IMR-90 (cell line): ENCODE measurements around the gene PLCB2. TPM values are rescaled to one million over a fixed set of nuclear protein-coding genes. Genes with fewer than 3 reads are reported as not detected.

ENCODE experiments used
- ATAC-seq: fragments of 200-7000 bp; cut with Tn5 transposase; 2 replicates; pipeline ENCODE4 v1.9.1; 2020; ENCODE audit warnings: low read depth, mild to moderate bottlenecking, moderate library complexity
- BruUV-seq: library from RNA; stranded (reverse); fragments of 400-500 nt; replicated peaks from 2 replicates; lab custom pipeline; 2021; lab: Mats Ljungman, UMichigan
- CTCF ChIA-PET: fragments of 300-600 bp; formaldehyde crosslinking; extraction: SDS; loops from one replicate; lab custom pipeline; 2021; ENCODE audit warnings: antibody characterized with exemption; lab: Yijun Ruan, JAX
- POLR2A ChIA-PET: fragments of 300-600 bp; sonication (Branson Sonifier 250); formaldehyde crosslinking; loops from one replicate; lab custom pipeline; 2022; ENCODE audit warnings: antibody characterized with exemption; ENCODE audit not compliant: unreplicated experiment; lab: Charles Lee
- DNase-seq: peaks from one replicate; pipeline ENCODE4 v3.0.0; 2013
- H2AFZ ChIP-seq: replicated peaks from 2 replicates; pipeline ENCODE3; 2013; ENCODE audit warnings: low read length, mild to moderate bottlenecking; ENCODE audit not compliant: poor library complexity
- H2AK5ac ChIP-seq: 2 replicates; pipeline ENCODE4 v1.6.1; 2013; ENCODE audit warnings: low read depth, low read length, inconsistent platforms
- H2AK9ac ChIP-seq: replicated peaks from 2 replicates; pipeline ENCODE3; 2013; ENCODE audit warnings: mild to moderate bottlenecking, low read depth, low read length, moderate library complexity; ENCODE audit not compliant: poor library complexity
- H2BK120ac ChIP-seq: 2 replicates; pipeline ENCODE4 v1.6.1; 2013; ENCODE audit warnings: low read depth, low read length, inconsistent platforms
- H2BK15ac ChIP-seq: 3 replicates; pipeline ENCODE4 v1.6.1; 2013; ENCODE audit warnings: low read depth, low read length, inconsistent platforms
- H2BK20ac ChIP-seq: 2 replicates; pipeline ENCODE4 v1.6.1; 2013; ENCODE audit warnings: low read depth, mild to moderate bottlenecking, inconsistent platforms, low read length, moderate library complexity
- H2BK5ac ChIP-seq: 2 replicates; pipeline ENCODE4 v1.6.1; 2013; ENCODE audit warnings: mild to moderate bottlenecking, low read depth, low read length, inconsistent platforms; ENCODE audit not compliant: poor library complexity, severe bottlenecking
- H3K14ac ChIP-seq: replicated peaks from 2 replicates; pipeline ENCODE4 v1.6.1; 2013; ENCODE audit warnings: low read depth, low read length, inconsistent platforms
- H3K18ac ChIP-seq: 2 replicates; pipeline ENCODE4 v1.6.1; 2013; ENCODE audit warnings: low read depth, low read length, control low read depth
- H3K23ac ChIP-seq: 2 replicates; pipeline ENCODE4 v1.6.1; 2013; ENCODE audit warnings: low read depth, low read length, inconsistent platforms
- H3K27ac ChIP-seq: 2 replicates; pipeline ENCODE4 v1.5.1; 2013; ENCODE audit warnings: mild to moderate bottlenecking, control low read depth, low read length; ENCODE audit not compliant: insufficient read depth
- H3K27me3 ChIP-seq: 2 replicates; pipeline ENCODE4 v1.6.1; 2013; ENCODE audit warnings: low read length; ENCODE audit not compliant: control insufficient read depth, insufficient read depth
- H3K36me3 ChIP-seq: 2 replicates; pipeline ENCODE4 v1.6.1; 2013; ENCODE audit warnings: low read length, mixed read lengths; ENCODE audit not compliant: control insufficient read depth, insufficient read depth
- H3K4ac ChIP-seq: 2 replicates; pipeline ENCODE4 v1.6.1; 2013; ENCODE audit warnings: low read depth, low read length, inconsistent platforms
- H3K4me1 ChIP-seq: 2 replicates; pipeline ENCODE4 v1.6.1; 2013; ENCODE audit warnings: low read length, mixed read lengths; ENCODE audit not compliant: control insufficient read depth, insufficient read depth
- H3K4me2 ChIP-seq: 2 replicates; pipeline ENCODE4 v1.6.1; 2013; ENCODE audit warnings: low read depth, mild to moderate bottlenecking, control low read depth, low read length, moderate library complexity
- H3K4me3 ChIP-seq: 2 replicates; pipeline ENCODE4 v1.5.1; 2013; ENCODE audit warnings: low read depth, mild to moderate bottlenecking, control low read depth, low read length, moderate library complexity; ENCODE audit not compliant: insufficient read depth
- H3K56ac ChIP-seq: 2 replicates; pipeline ENCODE4 v1.6.1; 2013; ENCODE audit warnings: low read length, inconsistent platforms; ENCODE audit not compliant: insufficient read depth; ENCODE audit errors: extremely low read depth
- H3K79me1 ChIP-seq, 2 experiments: 2 replicates each; pipeline ENCODE4 v1.6.1; 2013; ENCODE audit warnings: low read length in 2 of 2, inconsistent platforms in 1 of 2, low read depth in 1 of 2
- H3K9ac ChIP-seq: 2 replicates; pipeline ENCODE4 v1.6.1; 2013; ENCODE audit warnings: low read depth, low read length, control low read depth
- H3K9me1 ChIP-seq: 2 replicates; pipeline ENCODE4 v1.6.1; 2013; ENCODE audit warnings: low read length, inconsistent platforms; ENCODE audit not compliant: insufficient read depth
- H3K9me3 ChIP-seq: 2 replicates; pipeline ENCODE4 v1.6.1; 2013; ENCODE audit warnings: low read length; ENCODE audit not compliant: control insufficient read depth, insufficient read depth
- H4K20me1 ChIP-seq: 2 replicates; pipeline ENCODE4 v1.6.1; 2013; ENCODE audit warnings: low read length, inconsistent platforms; ENCODE audit not compliant: insufficient read depth
- H4K5ac ChIP-seq: 2 replicates; pipeline ENCODE4 v1.6.1; 2013; ENCODE audit warnings: mild to moderate bottlenecking, low read depth, low read length, control low read depth
- H4K8ac ChIP-seq, 2 experiments: 2 replicates each; pipeline ENCODE4 v1.6.1; 2013; ENCODE audit warnings: low read depth in 2 of 2, low read length in 2 of 2, control low read depth in 1 of 2, inconsistent platforms in 1 of 2
- H4K91ac ChIP-seq: 2 replicates; pipeline ENCODE4 v1.6.1; 2013; ENCODE audit warnings: low read depth, low read length, inconsistent platforms; ENCODE audit not compliant: insufficient read depth
- BHLHE40 ChIP-seq: fragments of 150-350 bp; IDR thresholded peaks from 2 replicates; pipeline ENCODE4 v1.6.1; 2016; ENCODE audit warnings: mild to moderate bottlenecking, low read depth, low read length
- CEBPB ChIP-seq: IDR thresholded peaks from 2 replicates; pipeline ENCODE4 v1.6.1; 2012; ENCODE audit warnings: low read depth, low read length, improper control_type of control experiment
- CHD1 ChIP-seq: IDR thresholded peaks from 2 replicates; pipeline ENCODE4 v1.6.1; 2012; ENCODE audit warnings: low read depth, low read length, improper control_type of control experiment
- ELK1 ChIP-seq: fragments of 150-350 bp; IDR thresholded peaks from 2 replicates; pipeline ENCODE4 v1.6.1; 2016; ENCODE audit warnings: low read depth, mild to moderate bottlenecking, low read length, moderate library complexity, borderline replicate concordance
- FOS ChIP-seq: fragments of 150-350 bp; IDR thresholded peaks from 2 replicates; pipeline ENCODE4 v1.6.1; 2016; ENCODE audit warnings: low read depth, low read length
- MAFK ChIP-seq: IDR thresholded peaks from 2 replicates; pipeline ENCODE4 v1.6.1; 2012; ENCODE audit warnings: low read depth, low read length, improper control_type of control experiment
- MAZ ChIP-seq: IDR thresholded peaks from 2 replicates; pipeline ENCODE4 v1.6.1; 2012; ENCODE audit warnings: low read depth, mild to moderate bottlenecking, low read length, improper control_type of control experiment, moderate library complexity, borderline replicate concordance
- MXI1 ChIP-seq: IDR thresholded peaks from 2 replicates; pipeline ENCODE4 v1.6.1; 2012; ENCODE audit warnings: low read depth, mild to moderate bottlenecking, low read length, moderate library complexity, borderline replicate concordance
- NFE2L2 ChIP-seq: fragments of 150-350 bp; IDR thresholded peaks from 2 replicates; pipeline ENCODE4 v1.6.1; 2016; ENCODE audit warnings: low read depth, mild to moderate bottlenecking, low read length
- POLR2A ChIP-seq: IDR thresholded peaks from 2 replicates; pipeline ENCODE4 v1.6.1; 2012; ENCODE audit warnings: mild to moderate bottlenecking, low read depth, low read length
- RAD21 ChIP-seq: IDR thresholded peaks from 2 replicates; pipeline ENCODE4 v1.6.1; 2012; ENCODE audit warnings: low read length, improper control_type of control experiment
- RCOR1 ChIP-seq: IDR thresholded peaks from 2 replicates; pipeline ENCODE4 v1.6.1; 2012; ENCODE audit warnings: mild to moderate bottlenecking, low read length, improper control_type of control experiment; ENCODE audit not compliant: insufficient replicate concordance
- RFX5 ChIP-seq: IDR thresholded peaks from 2 replicates; pipeline ENCODE4 v1.8.0; 2012; ENCODE audit warnings: low read depth, mild to moderate bottlenecking, low read length, moderate library complexity
- SMC3 ChIP-seq: fragments of 150-350 bp; IDR thresholded peaks from 2 replicates; pipeline ENCODE4 v1.6.1; 2016; ENCODE audit warnings: low read depth, mild to moderate bottlenecking, antibody characterized with exemption, low read length, moderate library complexity
- WGBS, 2 experiments: methylation state at CpG; one replicate each; pipeline versions ENCODE4 v1.1.5 to v1.1.7; 2013; ENCODE audit warnings: missing lambda C conversion rate in 2 of 2; ENCODE audit not compliant: insufficient read length in 1 of 2; ENCODE audit errors: extremely low coverage in 2 of 2; 5-methylcytosine and 5-hydroxymethylcytosine counted together
- dilution Hi-C: fragments of 300-500 bp; cut with HindIII; formaldehyde crosslinking; loops from one replicate; pipeline ENCODE4 v1.14.3; 2018; ENCODE audit warnings: low sequenced_read_pairs; ENCODE audit not compliant: unreplicated experiment
- in situ Hi-C: fragments of 300-500 bp; cut with MboI; formaldehyde crosslinking; loops from 3 replicates; pipeline ENCODE4 v1.14.3; 2019; ENCODE audit warnings: low sequenced_read_pairs, inconsistent platforms, mixed read lengths
- intact Hi-C: fragments of 100-400 bp; cut with micrococcal nuclease; formaldehyde crosslinking; loops from 2 replicates; pipeline ENCODE4 v1.10.0; 2022
- polyA plus RNA-seq, 3 experiments: library from polyadenylated mRNA; depleted of rRNA; stranded (reverse); fragments of >200 nt; gene quantifications; 2 replicates each; pipeline ENCODE4 v1.2.3, GENCODE V29; 2012; ENCODE audit warnings: low replicate concordance in 1 of 3
- total RNA-seq: library from RNA; depleted of rRNA; stranded (reverse); fragments of >200 nt; gene quantifications from 2 replicates; pipeline ENCODE4 v1.2.3, GENCODE V29; 2012
- TF ChIP-seq, protein P1 (sequence below): fragments of 150-350 bp; IDR thresholded peaks from 2 replicates; pipeline ENCODE4 v1.6.1; 2017; ENCODE audit warnings: mild to moderate bottlenecking, antibody characterized with exemption, low read length, low read depth
- TF ChIP-seq, protein P2 (sequence below): conservative IDR thresholded peaks from 2 replicates; pipeline ENCODE4 v1.5.1; 2012; ENCODE audit warnings: mild to moderate bottlenecking, low read depth, low read length, improper control_type of control experiment

Gene PLCB2
- total and polyA plus RNA-seq, 2 of the 4 experiments (the other 2 are of a cell fraction) = 0.18 to 1.4 TPM

DNA sequence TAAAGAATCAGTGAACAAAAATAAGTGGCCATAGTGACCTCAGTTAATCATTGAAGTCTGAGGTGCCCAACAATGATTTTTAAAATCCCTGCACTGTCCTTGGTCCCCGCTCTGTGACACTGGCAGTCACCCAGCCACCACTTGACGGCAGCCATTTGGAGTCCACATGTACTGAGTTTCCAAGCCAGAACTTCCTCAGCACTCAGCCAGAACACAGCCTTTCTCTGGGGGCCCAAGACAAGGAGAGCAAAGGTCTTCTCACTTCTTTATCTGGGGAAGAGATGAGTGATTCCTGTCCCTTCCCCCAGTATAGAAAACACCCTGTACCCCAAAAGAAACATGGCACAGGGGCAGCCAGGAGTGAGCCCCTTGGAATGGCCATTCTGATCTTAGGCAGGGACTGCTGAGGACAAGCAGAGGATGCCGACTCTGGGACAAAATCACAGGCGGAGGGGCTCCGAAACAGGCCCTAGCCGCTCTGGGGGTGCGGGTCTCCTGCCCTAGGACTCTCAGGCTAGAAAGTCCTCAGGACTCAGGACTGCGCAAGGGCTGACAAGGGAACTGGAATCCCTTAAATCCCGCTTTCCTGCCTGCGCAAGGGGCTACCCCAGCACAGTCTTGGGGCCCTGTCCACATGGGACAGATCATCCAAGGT is 56.1 kb downstream of the PLCB2 start:
- Histone ChIP-seq H3K18ac (no peak overlapping the region), H3K27ac (no peak overlapping the region), H3K23ac (no peak overlapping the region), H4K5ac (no peak overlapping the region), H3K4me3 (no peak overlapping the region), H3K36me3 (no peaks in the 10 kb centered on the region), H2BK5ac (no peak overlapping the region), H2BK20ac (no peak overlapping the region), H2BK15ac (no peak overlapping the region), H3K4ac (no peak overlapping the region), H3K9me3 (no peaks in the 10 kb centered on the region), H3K4me1 (peaks cover 2% of the 10 kb centered on the region; the same call in 1 of the 2 replicates), H3K9ac (no peak overlapping the region), H2AK9ac (peak overlapping the region; percentile 36), H3K27me3 (peaks cover 59% of the 10 kb centered on the region), H3K79me1 (no peaks in the 10 kb centered on the region), H4K8ac (no peak overlapping the region), H3K9me1 (no peaks in the 10 kb centered on the region; the same call in 1 of the 2 replicates), H3K14ac (no peak overlapping the region), H3K56ac (no peak overlapping the region), H4K91ac (no peak overlapping the region), H2AFZ (no peak overlapping the region), H2BK120ac (no peak overlapping the region), H3K4me2 (no peak overlapping the region), H4K20me1 (no peaks in the 10 kb centered on the region), H2AK5ac (no peak overlapping the region)
- 76% methylated on average over 5 of the region's 10 CpGs; no CpG with 5 or more reads in 1 of the 2 experiments for WGBS, 2 experiments
- dilution Hi-C loops = no loop called here
- POLR2A ChIA-PET = no interaction called here
- TF ChIP-seq NFE2L2 = no peak
- TF ChIP-seq BHLHE40 = no peak
- TF ChIP-seq POLR2A = no peak
- no peak for TF ChIP-seq CHD1
- TF ChIP-seq MXI1 = no peak
- TF ChIP-seq MAFK = no peak
- TF ChIP-seq RCOR1 = no peak
- TF ChIP-seq CEBPB = no peak
- no peak for TF ChIP-seq FOS
- TF ChIP-seq ELK1 = no peak
- TF ChIP-seq RFX5 = no peak
- TF ChIP-seq, protein P1, sequence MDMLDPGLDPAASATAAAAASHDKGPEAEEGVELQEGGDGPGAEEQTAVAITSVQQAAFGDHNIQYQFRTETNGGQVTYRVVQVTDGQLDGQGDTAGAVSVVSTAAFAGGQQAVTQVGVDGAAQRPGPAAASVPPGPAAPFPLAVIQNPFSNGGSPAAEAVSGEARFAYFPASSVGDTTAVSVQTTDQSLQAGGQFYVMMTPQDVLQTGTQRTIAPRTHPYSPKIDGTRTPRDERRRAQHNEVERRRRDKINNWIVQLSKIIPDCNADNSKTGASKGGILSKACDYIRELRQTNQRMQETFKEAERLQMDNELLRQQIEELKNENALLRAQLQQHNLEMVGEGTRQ = no peak
- no peak for TF ChIP-seq MAZ
- TF ChIP-seq, protein P2, sequence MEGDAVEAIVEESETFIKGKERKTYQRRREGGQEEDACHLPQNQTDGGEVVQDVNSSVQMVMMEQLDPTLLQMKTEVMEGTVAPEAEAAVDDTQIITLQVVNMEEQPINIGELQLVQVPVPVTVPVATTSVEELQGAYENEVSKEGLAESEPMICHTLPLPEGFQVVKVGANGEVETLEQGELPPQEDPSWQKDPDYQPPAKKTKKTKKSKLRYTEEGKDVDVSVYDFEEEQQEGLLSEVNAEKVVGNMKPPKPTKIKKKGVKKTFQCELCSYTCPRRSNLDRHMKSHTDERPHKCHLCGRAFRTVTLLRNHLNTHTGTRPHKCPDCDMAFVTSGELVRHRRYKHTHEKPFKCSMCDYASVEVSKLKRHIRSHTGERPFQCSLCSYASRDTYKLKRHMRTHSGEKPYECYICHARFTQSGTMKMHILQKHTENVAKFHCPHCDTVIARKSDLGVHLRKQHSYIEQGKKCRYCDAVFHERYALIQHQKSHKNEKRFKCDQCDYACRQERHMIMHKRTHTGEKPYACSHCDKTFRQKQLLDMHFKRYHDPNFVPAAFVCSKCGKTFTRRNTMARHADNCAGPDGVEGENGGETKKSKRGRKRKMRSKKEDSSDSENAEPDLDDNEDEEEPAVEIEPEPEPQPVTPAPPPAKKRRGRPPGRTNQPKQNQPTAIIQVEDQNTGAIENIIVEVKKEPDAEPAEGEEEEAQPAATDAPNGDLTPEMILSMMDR = no peak
- TF ChIP-seq RAD21 = no peak
- no peak for TF ChIP-seq SMC3
- BruUV-seq = no TSS peak
- DNase-seq (no peak), ATAC-seq (no peak)
- intact Hi-C loops = no loop called here
- CTCF ChIA-PET = no interaction called here
- in situ Hi-C loops = no loop called here
